Measurements from ENCODE around the gene FAM193A.
"Not testable (repeated sequence)": the region's sequence is repeated elsewhere in the genome, so short reads cannot be mapped to it uniquely, and the experiment has no call there.

FAM193A gene

GRCh38 chr4:2648159-2648814 lies 111.8 kb downstream of the FAM193A start:
- DNase-seq (ENCODE audit: extremely low read depth in 1 of 2, low read depth in 1 of 2), result no peak

GRCh38 chr4:2649604-2650114 lies 113.2 kb downstream of the FAM193A start:
- no peak for DNase-seq (ENCODE audit: extremely low read depth in 1 of 2, low read depth in 1 of 2)

DNA sequence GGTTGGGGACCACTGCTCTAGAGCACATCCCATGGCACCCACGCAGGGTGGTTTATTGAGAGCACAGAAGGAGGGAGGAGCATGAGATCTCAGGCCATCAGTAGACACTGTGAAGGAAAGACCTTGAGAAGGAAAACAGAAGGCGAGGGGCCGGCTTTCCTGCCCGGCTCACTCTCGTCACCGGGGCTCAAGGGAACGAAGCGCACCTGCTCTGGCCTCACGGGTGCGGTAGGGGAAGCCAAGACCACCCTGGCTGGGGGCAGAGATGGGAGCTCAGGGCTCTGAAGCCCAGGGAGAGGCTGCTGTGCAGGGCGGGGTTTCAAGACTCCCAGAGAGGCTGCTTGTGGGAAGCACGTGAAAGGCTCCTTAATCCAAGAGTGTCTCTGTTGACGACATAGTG lies 113.8 kb downstream of the FAM193A start:
- DNase-seq (ENCODE audit: extremely low read depth in 1 of 2, low read depth in 1 of 2), result no peak

- DNase-seq (ENCODE audit: extremely low read depth in 1 of 2, low read depth in 1 of 2), result no peak
These were observed 115.1 kb downstream of the FAM193A start for GRCh38 chr4:2651546-2651945.

- DNase-seq (ENCODE audit: extremely low read depth in 1 of 2, low read depth in 1 of 2), result no peak
These were observed 115.6 kb downstream of the FAM193A start for GRCh38 chr4:2651998-2652397.

GRCh38 chr4:2652415-2653160 lies 116.1 kb downstream of the FAM193A start:
- no peak for DNase-seq (ENCODE audit: extremely low read depth in 1 of 2, low read depth in 1 of 2)

GRCh38 chr4:2660596-2661211 lies 124.3 kb downstream of the FAM193A start:
- DNase-seq (ENCODE audit: extremely low read depth in 1 of 2, low read depth in 1 of 2), result no peak

GRCh38 chr4:2662598-2662997 lies 126.2 kb downstream of the FAM193A start:
- no peak for DNase-seq (ENCODE audit: extremely low read depth in 1 of 2, low read depth in 1 of 2)

- DNase-seq (ENCODE audit: extremely low read depth in 1 of 2, low read depth in 1 of 2), result no peak
These were observed 126.8 kb downstream of the FAM193A start for GRCh38 chr4:2663275-2663674.

- DNase-seq (ENCODE audit: extremely low read depth in 1 of 2, low read depth in 1 of 2), result no peak
These were observed 130.3 kb downstream of the FAM193A start for GRCh38 chr4:2666722-2667247.

GRCh38 chr4:2667428-2667827 lies 131.0 kb downstream of the FAM193A start:
- no peak for DNase-seq (ENCODE audit: extremely low read depth in 1 of 2, low read depth in 1 of 2)

DNA sequence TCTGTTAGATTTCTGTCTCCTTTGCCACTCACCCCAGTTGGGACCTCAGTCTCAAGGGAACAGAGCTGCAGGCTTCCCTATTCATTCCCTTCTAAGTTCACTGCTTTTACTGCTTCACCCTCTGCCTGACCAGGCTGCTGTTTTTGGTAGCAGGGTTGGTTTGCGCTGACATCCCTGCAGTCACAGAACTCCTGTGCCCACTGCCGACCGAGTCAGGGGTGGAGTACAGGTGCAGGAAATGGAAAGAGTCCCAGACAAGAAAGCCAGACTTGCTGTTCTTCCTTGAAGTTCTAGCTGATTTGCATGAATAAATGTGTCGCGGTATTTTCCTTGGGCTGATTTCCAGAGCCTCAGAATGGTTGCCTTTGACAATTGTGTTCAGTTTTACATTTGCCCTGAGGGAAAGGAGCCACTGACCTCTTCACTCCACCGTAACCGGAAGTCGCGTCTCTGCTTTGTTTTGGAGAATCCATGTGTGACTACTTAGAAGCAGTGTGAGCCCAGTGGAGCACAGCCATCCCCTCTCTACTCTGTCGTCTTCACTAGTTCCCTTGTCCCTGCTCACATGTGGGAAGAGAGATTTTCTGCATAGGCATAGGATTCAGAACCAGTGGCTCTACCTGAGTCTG lies 134.9 kb downstream of the FAM193A start:
- no peak for DNase-seq (ENCODE audit: extremely low read depth in 1 of 2, low read depth in 1 of 2)

- DNase-seq (ENCODE audit: extremely low read depth in 1 of 2, low read depth in 1 of 2), result no peak
These were observed 135.6 kb downstream of the FAM193A start for GRCh38 chr4:2672082-2672481.

GRCh38 chr4:2672700-2673099 lies 136.3 kb downstream of the FAM193A start:
- DNase-seq (ENCODE audit: extremely low read depth in 1 of 2, low read depth in 1 of 2), result no peak

GRCh38 chr4:2673157-2673556 lies 136.7 kb downstream of the FAM193A start:
- no peak for DNase-seq (ENCODE audit: extremely low read depth in 1 of 2, low read depth in 1 of 2)

GRCh38 chr4:2679762-2680161 lies 143.3 kb downstream of the FAM193A start:
- DNase-seq (ENCODE audit: extremely low read depth in 1 of 2, low read depth in 1 of 2), result not testable (repeated sequence)

DNA sequence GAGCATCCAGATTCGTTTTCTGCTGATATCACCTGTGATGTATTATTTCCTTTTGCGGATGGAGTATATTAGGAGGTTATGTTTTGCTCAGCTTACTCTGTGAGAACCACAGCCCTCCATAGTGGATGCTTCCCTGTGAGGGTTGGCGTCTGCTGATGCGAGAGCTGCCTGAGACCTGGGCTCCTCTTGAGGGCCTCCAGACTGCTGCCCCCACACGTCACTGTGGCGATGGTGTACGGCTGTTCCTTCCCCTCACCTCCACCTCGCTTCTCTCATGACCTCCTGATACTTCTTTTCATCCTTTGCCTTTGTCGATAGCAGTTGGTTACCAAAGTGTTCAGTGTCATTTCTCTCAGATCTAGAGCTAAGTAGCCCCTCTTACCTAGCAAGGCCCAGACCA lies 148.0 kb downstream of the FAM193A start:
- no peak for DNase-seq (ENCODE audit: extremely low read depth in 1 of 2, low read depth in 1 of 2)

- DNase-seq (ENCODE audit: extremely low read depth in 1 of 2, low read depth in 1 of 2), result no peak
These were observed 149.1 kb downstream of the FAM193A start for GRCh38 chr4:2685541-2685940.

- DNase-seq (ENCODE audit: extremely low read depth in 1 of 2, low read depth in 1 of 2), result no peak
These were observed 150.2 kb downstream of the FAM193A start for GRCh38 chr4:2686379-2687265.

GRCh38 chr4:2688281-2688680 lies 151.8 kb downstream of the FAM193A start:
- no peak for DNase-seq (ENCODE audit: extremely low read depth in 1 of 2, low read depth in 1 of 2)

Data from stimulated activated CD8-positive, alpha-beta memory T cell treated with anti-CD3 and anti-CD28 coated beads, Interleukin-7, amount 100 ng/mL, for 48 hours (primary cell).